A549 (cell line): ENCODE measurements around the gene PEX14.

Experiments used
- BHLHE40 ChIP-seq: IDR thresholded peaks from 2 replicates; pipeline ENCODE4 v1.6.1; 2012; ENCODE audit warnings: low read depth, low read length, inconsistent platforms
- ZFP36 ChIP-seq: fragments of 450-650 bp; IDR thresholded peaks from 2 replicates; pipeline ENCODE4 v1.6.1; 2014; ENCODE audit warnings: borderline replicate concordance; ENCODE audit not compliant: partially characterized antibody
- TF ChIP-seq, protein P1 (sequence below): fragments of >200 bp; sonication (Bioruptor Twin); formaldehyde crosslinking; IDR thresholded peaks from 3 replicates; pipeline ENCODE4 v1.5.1; 2016

- TF ChIP-seq, protein P1, sequence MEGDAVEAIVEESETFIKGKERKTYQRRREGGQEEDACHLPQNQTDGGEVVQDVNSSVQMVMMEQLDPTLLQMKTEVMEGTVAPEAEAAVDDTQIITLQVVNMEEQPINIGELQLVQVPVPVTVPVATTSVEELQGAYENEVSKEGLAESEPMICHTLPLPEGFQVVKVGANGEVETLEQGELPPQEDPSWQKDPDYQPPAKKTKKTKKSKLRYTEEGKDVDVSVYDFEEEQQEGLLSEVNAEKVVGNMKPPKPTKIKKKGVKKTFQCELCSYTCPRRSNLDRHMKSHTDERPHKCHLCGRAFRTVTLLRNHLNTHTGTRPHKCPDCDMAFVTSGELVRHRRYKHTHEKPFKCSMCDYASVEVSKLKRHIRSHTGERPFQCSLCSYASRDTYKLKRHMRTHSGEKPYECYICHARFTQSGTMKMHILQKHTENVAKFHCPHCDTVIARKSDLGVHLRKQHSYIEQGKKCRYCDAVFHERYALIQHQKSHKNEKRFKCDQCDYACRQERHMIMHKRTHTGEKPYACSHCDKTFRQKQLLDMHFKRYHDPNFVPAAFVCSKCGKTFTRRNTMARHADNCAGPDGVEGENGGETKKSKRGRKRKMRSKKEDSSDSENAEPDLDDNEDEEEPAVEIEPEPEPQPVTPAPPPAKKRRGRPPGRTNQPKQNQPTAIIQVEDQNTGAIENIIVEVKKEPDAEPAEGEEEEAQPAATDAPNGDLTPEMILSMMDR = no peak
- TF ChIP-seq ZFP36 = no peak
- no peak for TF ChIP-seq BHLHE40
Observed at GRCh38 chr1:10440794-10441193, 34.0 kb upstream of the PEX14 start.
